Tibial nerve (tissue), 3 donors: Measurements from ENCODE around the gene EGFR.

Experiments
- CTCF ChIP-seq, 5 experiments: fragments of 200-600 bp in 3 of 5; fragments of 450-650 bp in 2 of 5; sonication (generic) in 3 of 5; IDR thresholded peaks; one replicate each; pipeline ENCODE4 v1.5.1; 2016 to 2019; ENCODE audit warnings: antibody characterized with exemption in 5 of 5, mild to moderate bottlenecking in 3 of 5, moderate library complexity in 2 of 5
- POLR2A ChIP-seq, 2 donors: fragments of 450-650 bp; IDR thresholded peaks; one replicate each; pipeline ENCODE4 v1.6.1; 2017; ENCODE audit warnings: antibody characterized with exemption in 2 of 2, mild to moderate bottlenecking in 2 of 2, moderate library complexity in 2 of 2

DNA sequence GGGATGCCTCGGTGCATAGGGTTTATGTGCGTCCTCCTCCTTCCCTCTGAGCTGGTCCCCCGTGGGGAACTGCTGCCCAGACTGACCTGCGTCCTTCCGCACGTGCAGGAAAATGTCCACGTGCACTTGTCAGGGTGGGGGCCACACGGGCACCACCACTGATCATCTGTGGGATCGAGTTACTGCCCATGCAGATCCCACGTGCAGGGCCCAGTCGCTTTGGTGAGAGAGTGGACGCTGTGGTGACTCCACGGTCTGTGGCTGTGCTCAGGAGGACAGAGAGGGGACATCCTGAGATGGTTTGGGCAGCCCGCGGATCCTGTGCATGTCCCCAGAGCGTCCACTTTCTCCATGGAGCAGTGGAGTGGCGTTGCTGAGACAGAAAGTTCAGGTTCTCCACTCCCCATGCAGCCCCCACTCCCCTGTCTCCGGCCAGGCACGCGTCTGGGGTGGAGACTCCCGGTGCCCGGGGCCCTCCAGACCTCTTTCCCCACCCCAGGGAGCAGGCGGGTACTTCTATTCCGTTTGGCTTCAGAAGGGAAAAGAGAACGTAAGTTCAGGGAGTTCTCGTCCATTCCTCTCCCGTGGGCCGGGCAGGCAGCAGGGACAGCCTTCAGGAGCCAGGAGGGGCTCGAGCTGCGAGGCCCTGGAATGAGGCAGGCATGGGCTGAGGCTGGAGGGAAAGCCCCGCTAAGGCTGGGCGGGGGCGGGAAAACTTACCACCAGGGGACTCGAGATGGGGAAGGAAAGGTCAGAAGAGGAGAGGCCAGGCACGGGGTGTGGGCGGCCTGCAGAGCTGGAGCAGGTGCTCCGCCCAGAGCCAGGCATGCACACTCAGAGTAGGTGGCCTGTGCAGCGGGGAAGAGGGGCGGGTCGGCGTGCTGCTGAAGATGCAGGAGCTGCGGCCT, 59.9 kb downstream of the EGFR start:
- TF ChIP-seq CTCF (IDR thresholded peaks at IDR 0.05) = peak in 2 of 5 experiments; percentile 24 to 36
- no peak for TF ChIP-seq POLR2A (IDR thresholded peaks at IDR 0.05)
